Tibial artery (tissue), 4 donors: Measurements from ENCODE around the gene SELPLG.

Experiments
- DNase-seq, 2 donors: peaks; one replicate each; pipeline ENCODE4 v3.0.0-alpha.2; 2019
- H3K27ac ChIP-seq, 2 donors: fragments of 200-600 bp; sonication (generic) in 1 of 2; 1 replicate in 1 of 2; 2 replicates in 1 of 2; pipeline ENCODE4 v1.5.1; 2018 to 2019; ENCODE audit warnings: mild to moderate bottlenecking in 1 of 2
- H3K27me3 ChIP-seq, 2 donors: fragments of 200-600 bp; sonication (generic) in 1 of 2; one replicate each; pipeline versions ENCODE4 v1.5.1 to v1.6.0; 2016 to 2019
- H3K36me3 ChIP-seq, 3 donors: fragments of 200-600 bp; sonication (generic) in 2 of 3; one replicate each; pipeline ENCODE4 v1.5.1; 2016 to 2019; ENCODE audit warnings: mild to moderate bottlenecking in 2 of 3
- H3K4me1 ChIP-seq, 4 donors: fragments of 200-600 bp; sonication (generic) in 2 of 4; 1 replicate in 3 of 4; 2 replicates in 1 of 4; pipeline ENCODE4 v1.5.1; 2016 to 2019
- H3K4me3 ChIP-seq, 2 donors: fragments of 200-600 bp; sonication (generic) in 1 of 2; 1 replicate in 1 of 2; 2 replicates in 1 of 2; pipeline ENCODE4 v1.5.1; 2018 to 2019; ENCODE audit warnings: mild to moderate bottlenecking in 2 of 2
- H3K9me3 ChIP-seq, 3 donors: fragments of 200-600 bp; sonication (generic) in 1 of 3; one replicate each; pipeline ENCODE4 v1.5.1; 2016 to 2019
- intact Hi-C: fragments of 100-400 bp; cut with DNase I; formaldehyde crosslinking; loops from one replicate; pipeline ENCODE4 v1.15.0; 2023; ENCODE audit warnings: low total_unique reads
- TF ChIP-seq, protein P1 (sequence below), 2 experiments: fragments of 200-600 bp in 1 of 2; fragments of 450-650 bp in 1 of 2; IDR thresholded peaks; one replicate each; pipeline ENCODE4 v1.5.1; 2017 to 2019; ENCODE audit warnings: antibody characterized with exemption in 2 of 2, mild to moderate bottlenecking in 1 of 2, moderate library complexity in 1 of 2

Gene SELPLG

GRCh38 chr12:108585864-108586263, 47.8 kb downstream of the SELPLG start:
- TF ChIP-seq, protein P1, sequence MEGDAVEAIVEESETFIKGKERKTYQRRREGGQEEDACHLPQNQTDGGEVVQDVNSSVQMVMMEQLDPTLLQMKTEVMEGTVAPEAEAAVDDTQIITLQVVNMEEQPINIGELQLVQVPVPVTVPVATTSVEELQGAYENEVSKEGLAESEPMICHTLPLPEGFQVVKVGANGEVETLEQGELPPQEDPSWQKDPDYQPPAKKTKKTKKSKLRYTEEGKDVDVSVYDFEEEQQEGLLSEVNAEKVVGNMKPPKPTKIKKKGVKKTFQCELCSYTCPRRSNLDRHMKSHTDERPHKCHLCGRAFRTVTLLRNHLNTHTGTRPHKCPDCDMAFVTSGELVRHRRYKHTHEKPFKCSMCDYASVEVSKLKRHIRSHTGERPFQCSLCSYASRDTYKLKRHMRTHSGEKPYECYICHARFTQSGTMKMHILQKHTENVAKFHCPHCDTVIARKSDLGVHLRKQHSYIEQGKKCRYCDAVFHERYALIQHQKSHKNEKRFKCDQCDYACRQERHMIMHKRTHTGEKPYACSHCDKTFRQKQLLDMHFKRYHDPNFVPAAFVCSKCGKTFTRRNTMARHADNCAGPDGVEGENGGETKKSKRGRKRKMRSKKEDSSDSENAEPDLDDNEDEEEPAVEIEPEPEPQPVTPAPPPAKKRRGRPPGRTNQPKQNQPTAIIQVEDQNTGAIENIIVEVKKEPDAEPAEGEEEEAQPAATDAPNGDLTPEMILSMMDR (IDR thresholded peaks at IDR 0.05) = no peak
- Histone ChIP-seq H3K27me3 (peaks cover 0 to 6% of the 10 kb centered on the region in 2 donors), H3K9me3 (no peaks in the 10 kb centered on the region), H3K27ac (no peak overlapping the region), H3K36me3 (no peaks in the 10 kb centered on the region), H3K4me3 (no peak overlapping the region), H3K4me1 (no peaks in the 10 kb centered on the region)
- no peak for DNase-seq
- intact Hi-C loops = no loop called here

DNA sequence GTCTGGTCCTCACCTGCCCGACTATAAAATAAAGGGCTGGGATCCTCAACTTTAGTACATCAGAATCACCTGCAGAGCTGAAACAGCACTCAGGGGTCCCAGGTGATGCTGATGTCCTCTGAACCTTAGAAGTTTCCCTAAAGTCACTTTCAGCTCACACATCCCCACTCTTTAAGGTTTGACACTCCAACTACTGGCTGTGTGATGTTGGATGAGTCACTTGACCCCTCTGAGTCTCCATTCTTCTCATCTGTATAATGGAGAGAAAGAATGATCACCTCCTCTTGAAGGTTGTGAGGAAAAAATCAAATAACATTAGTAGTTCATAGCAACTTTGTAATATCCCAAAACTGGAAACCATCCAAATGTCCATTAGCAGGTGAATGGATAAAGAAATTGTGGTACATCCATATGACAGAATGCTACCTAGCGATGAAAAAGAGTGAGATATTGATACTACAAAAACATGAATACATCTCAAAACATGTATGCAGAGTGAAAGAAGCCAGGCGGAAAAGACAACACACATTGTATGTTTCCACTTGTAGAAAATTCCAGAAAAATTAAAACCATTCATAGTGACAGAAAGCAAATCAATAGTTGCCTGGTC, 49.1 kb downstream of the SELPLG start:
- intact Hi-C loops = no loop called here
- Histone ChIP-seq H3K4me1 (no peaks in the 10 kb centered on the region), H3K36me3 (no peaks in the 10 kb centered on the region), H3K9me3 (no peaks in the 10 kb centered on the region), H3K27ac (no peak overlapping the region), H3K4me3 (no peak overlapping the region), H3K27me3 (peaks cover 0 to 1% of the 10 kb centered on the region in 2 donors)
- TF ChIP-seq, protein P1 (IDR thresholded peaks at IDR 0.05) = no peak
- DNase-seq = no peak

- TF ChIP-seq, protein P1 (IDR thresholded peaks at IDR 0.05) = no peak
- no peak overlapping the region for H3K27ac ChIP-seq
- no peak for DNase-seq
- intact Hi-C loops = no loop called here
- no peaks in the 10 kb centered on the region for H3K36me3 ChIP-seq
- H3K27me3 ChIP-seq = no peaks in the 10 kb centered on the region
- H3K4me3 ChIP-seq = no peak overlapping the region
- no peaks in the 10 kb centered on the region for H3K4me1 ChIP-seq
- H3K9me3 ChIP-seq = no peaks in the 10 kb centered on the region
These were observed 49.7 kb downstream of the SELPLG start for GRCh38 chr12:108583991-108584390.

GRCh38 chr12:108582978-108583770, 50.5 kb downstream of the SELPLG start:
- Histone ChIP-seq H3K27ac (no peak overlapping the region), H3K9me3 (no peaks in the 10 kb centered on the region), H3K27me3 (no peaks in the 10 kb centered on the region), H3K4me1 (no peaks in the 10 kb centered on the region), H3K4me3 (no peak overlapping the region), H3K36me3 (no peaks in the 10 kb centered on the region)
- TF ChIP-seq, protein P1 (IDR thresholded peaks at IDR 0.05) = no peak
- no peak for DNase-seq
- intact Hi-C loops = no loop called here

- TF ChIP-seq, protein P1 (IDR thresholded peaks at IDR 0.05) = no peak
- DNase-seq = no peak
- no peaks in the 10 kb centered on the region for H3K9me3 ChIP-seq
- H3K4me1 ChIP-seq = no peaks in the 10 kb centered on the region
- intact Hi-C loops = no loop called here
- no peaks in the 10 kb centered on the region for H3K27me3 ChIP-seq
- no peak overlapping the region for H3K27ac ChIP-seq
- H3K4me3 ChIP-seq = no peak overlapping the region
- H3K36me3 ChIP-seq = no peaks in the 10 kb centered on the region
These were observed 51.2 kb downstream of the SELPLG start for GRCh38 chr12:108582509-108582908.
